PFSK-1 (cell line): ENCODE data around the gene NPHS1.

ENCODE experiments used
- FOXP2 ChIP-seq: optimal IDR thresholded peaks from 2 replicates; pipeline ENCODE3; 2011; ENCODE audit warnings: borderline replicate concordance, control low read depth, inconsistent platforms; ENCODE audit not compliant: insufficient read depth; ENCODE audit errors: extremely low read length, extremely low read depth
- POLR2AphosphoS5 ChIP-seq: IDR thresholded peaks from 2 replicates; pipeline ENCODE4 v1.6.1; 2012; ENCODE audit warnings: low read depth, mild to moderate bottlenecking, control low read depth, low read length, moderate library complexity
- REST ChIP-seq, 2 experiments: IDR thresholded peaks; 2 replicates each; pipeline versions ENCODE4 v1.6.1 to v1.8.0; 2011 to 2012; ENCODE audit warnings: low read depth in 2 of 2, low read length in 2 of 2, control low read depth in 1 of 2, inconsistent platforms in 1 of 2, mild to moderate bottlenecking in 1 of 2, moderate library complexity in 1 of 2; ENCODE audit not compliant: insufficient read depth in 1 of 2
- SIN3A ChIP-seq: IDR thresholded peaks from 2 replicates; pipeline ENCODE4 v1.6.1; 2012; ENCODE audit warnings: mild to moderate bottlenecking, low read length, moderate library complexity, borderline replicate concordance; ENCODE audit not compliant: insufficient read depth
- TAF1 ChIP-seq: IDR thresholded peaks from 2 replicates; pipeline ENCODE4 v1.6.1; 2012; ENCODE audit warnings: low read length, control low read depth, borderline replicate concordance; ENCODE audit not compliant: insufficient read depth

Gene NPHS1

GRCh38 chr19:35853038-35853756 lies 893 bp upstream of the NPHS1 start:
- no peak for TF ChIP-seq FOXP2
- no peak for TF ChIP-seq TAF1
- no peak for TF ChIP-seq POLR2AphosphoS5
- no peak for TF ChIP-seq REST (IDR thresholded peaks at IDR 0.05; ENCODE audit: insufficient read depth in 1 of 2, low read depth in 2 of 2, low read length in 2 of 2)
- no peak for TF ChIP-seq SIN3A

- no peak for TF ChIP-seq TAF1
- TF ChIP-seq FOXP2 = no peak
- no peak for TF ChIP-seq POLR2AphosphoS5
- no peak for TF ChIP-seq REST (IDR thresholded peaks at IDR 0.05; ENCODE audit: insufficient read depth in 1 of 2, low read depth in 2 of 2, low read length in 2 of 2)
- no peak for TF ChIP-seq SIN3A
Measured at GRCh38 chr19:35851213-35852028, 883 bp downstream of the NPHS1 start.

GRCh38 chr19:35848919-35849505 lies 3.3 kb downstream of the NPHS1 start:
- no peak for TF ChIP-seq REST (IDR thresholded peaks at IDR 0.05; ENCODE audit: insufficient read depth in 1 of 2, low read depth in 2 of 2, low read length in 2 of 2)
- TF ChIP-seq TAF1 = no peak
- TF ChIP-seq SIN3A = no peak
- TF ChIP-seq FOXP2 = no peak
- TF ChIP-seq POLR2AphosphoS5 = no peak

- TF ChIP-seq FOXP2 (no peak), POLR2AphosphoS5 (no peak), REST (IDR thresholded peaks at IDR 0.05; ENCODE audit: insufficient read depth in 1 of 2, low read depth in 2 of 2, low read length in 2 of 2) (no peak), TAF1 (no peak), SIN3A (no peak)
Measured at GRCh38 chr19:35848486-35848885, 3.8 kb downstream of the NPHS1 start.
